ENCODE data around the gene EIF4G3. TPM values are rescaled to one million over a fixed set of nuclear protein-coding genes. Genes with fewer than 3 reads are reported as not detected.

The EIF4G3 gene
- total RNA-seq, 1 donor from 2014 or later, result 38.4 TPM

GRCh38 chr1:20992322-20993056, 184.2 kb downstream of the EIF4G3 start:
- no peaks in the 10 kb centered on the region for H3K36me3 ChIP-seq (ENCODE audit: control insufficient read depth, insufficient read depth, low read length)
- H3K27me3 ChIP-seq (ENCODE audit: control insufficient read depth, insufficient read depth, low read length), result no peaks in the 10 kb centered on the region
- DNase-seq (ENCODE audit: low read depth), result no peak
- H3K4me3 ChIP-seq (ENCODE audit: low read depth, low read length), result no peak overlapping the region
- no peak for TF ChIP-seq CTCF (IDR thresholded peaks at IDR 0.05; ENCODE audit: insufficient read depth, low read length, poor library complexity, severe bottlenecking)

- no peaks in the 10 kb centered on the region for H3K36me3 ChIP-seq (ENCODE audit: control insufficient read depth, insufficient read depth, low read length)
- no peaks in the 10 kb centered on the region for H3K27me3 ChIP-seq (ENCODE audit: control insufficient read depth, insufficient read depth, low read length)
- TF ChIP-seq CTCF (IDR thresholded peaks at IDR 0.05; ENCODE audit: insufficient read depth, low read length, poor library complexity, severe bottlenecking), result no peak
- H3K4me3 ChIP-seq (ENCODE audit: low read depth, low read length), result no peak overlapping the region
- DNase-seq (ENCODE audit: low read depth), result no peak
Observed at GRCh38 chr1:20988943-20989342, 187.8 kb downstream of the EIF4G3 start.

- Histone ChIP-seq H3K36me3 (ENCODE audit: control insufficient read depth, insufficient read depth, low read length) (no peaks in the 10 kb centered on the region), H3K27me3 (ENCODE audit: control insufficient read depth, insufficient read depth, low read length) (no peaks in the 10 kb centered on the region), H3K4me3 (ENCODE audit: low read depth, low read length) (no peak overlapping the region)
- no peak for TF ChIP-seq CTCF (IDR thresholded peaks at IDR 0.05; ENCODE audit: insufficient read depth, low read length, poor library complexity, severe bottlenecking)
- no peak for DNase-seq (ENCODE audit: low read depth)
Observed at GRCh38 chr1:20987831-20988825, 188.6 kb downstream of the EIF4G3 start.

GRCh38 chr1:20983297-20983889, 193.3 kb downstream of the EIF4G3 start:
- Histone ChIP-seq H3K27me3 (ENCODE audit: control insufficient read depth, insufficient read depth, low read length) (no peaks in the 10 kb centered on the region), H3K4me3 (ENCODE audit: low read depth, low read length) (no peak overlapping the region), H3K36me3 (ENCODE audit: control insufficient read depth, insufficient read depth, low read length) (no peaks in the 10 kb centered on the region)
- DNase-seq (ENCODE audit: low read depth), result no peak
- no peak for TF ChIP-seq CTCF (IDR thresholded peaks at IDR 0.05; ENCODE audit: insufficient read depth, low read length, poor library complexity, severe bottlenecking)

GRCh38 chr1:20982316-20982715, 194.4 kb downstream of the EIF4G3 start:
- Histone ChIP-seq H3K27me3 (ENCODE audit: control insufficient read depth, insufficient read depth, low read length) (no peaks in the 10 kb centered on the region), H3K4me3 (ENCODE audit: low read depth, low read length) (no peak overlapping the region), H3K36me3 (ENCODE audit: control insufficient read depth, insufficient read depth, low read length) (no peaks in the 10 kb centered on the region)
- DNase-seq (ENCODE audit: low read depth), result no peak
- TF ChIP-seq CTCF (IDR thresholded peaks at IDR 0.05; ENCODE audit: insufficient read depth, low read length, poor library complexity, severe bottlenecking), result no peak
